ENCODE measurements around the gene DIP2B. TPM values are rescaled to one million over a fixed set of nuclear protein-coding genes. Genes with fewer than 3 reads are reported as not detected.

The DIP2B gene
- total RNA-seq, 1 donor from 2014 or later, result 39.3 TPM

GRCh38 chr12:50686976-50687375 is 182.2 kb downstream of the DIP2B start:
- H3K36me3 ChIP-seq (ENCODE audit: control insufficient read depth, insufficient read depth, low read length), result peaks cover 3% of the 10 kb centered on the region
- H3K27me3 ChIP-seq (ENCODE audit: control insufficient read depth, insufficient read depth, low read length), result no peaks in the 10 kb centered on the region
- H3K4me3 ChIP-seq (ENCODE audit: low read depth, low read length), result no peak overlapping the region
- no peak for TF ChIP-seq CTCF (IDR thresholded peaks at IDR 0.05; ENCODE audit: insufficient read depth, low read length, poor library complexity, severe bottlenecking)
- DNase-seq (ENCODE audit: low read depth), result no peak

GRCh38 chr12:50689437-50689836 is 184.7 kb downstream of the DIP2B start:
- H3K36me3 ChIP-seq (ENCODE audit: control insufficient read depth, insufficient read depth, low read length), result peaks cover 3% of the 10 kb centered on the region

GRCh38 chr12:50690925-50691324 is 186.1 kb downstream of the DIP2B start:
- H3K27me3 ChIP-seq (ENCODE audit: control insufficient read depth, insufficient read depth, low read length), result no peaks in the 10 kb centered on the region
- peaks cover 3% of the 10 kb centered on the region for H3K36me3 ChIP-seq (ENCODE audit: control insufficient read depth, insufficient read depth, low read length)
- H3K4me3 ChIP-seq (ENCODE audit: low read depth, low read length), result no peak overlapping the region
- TF ChIP-seq CTCF (IDR thresholded peaks at IDR 0.05; ENCODE audit: insufficient read depth, low read length, poor library complexity, severe bottlenecking), result no peak
- no peak for DNase-seq (ENCODE audit: low read depth)

More at GRCh38 chr12:50689437-50689836, 184.7 kb downstream of the DIP2B start:
- DNase-seq (ENCODE audit: low read depth), result no peak
- no peaks in the 10 kb centered on the region for H3K27me3 ChIP-seq (ENCODE audit: control insufficient read depth, insufficient read depth, low read length)
- no peak for TF ChIP-seq CTCF (IDR thresholded peaks at IDR 0.05; ENCODE audit: insufficient read depth, low read length, poor library complexity, severe bottlenecking)
- H3K4me3 ChIP-seq (ENCODE audit: low read depth, low read length), result no peak overlapping the region

- no peak for TF ChIP-seq CTCF (IDR thresholded peaks at IDR 0.05; ENCODE audit: insufficient read depth, low read length, poor library complexity, severe bottlenecking)
- H3K36me3 ChIP-seq (ENCODE audit: control insufficient read depth, insufficient read depth, low read length), result no peaks in the 10 kb centered on the region
Measured at GRCh38 chr12:50695961-50696360, 191.2 kb downstream of the DIP2B start.

GRCh38 chr12:50696931-50697330 is 192.1 kb downstream of the DIP2B start:
- no peak for DNase-seq (ENCODE audit: low read depth)
- H3K27me3 ChIP-seq (ENCODE audit: control insufficient read depth, insufficient read depth, low read length), result no peaks in the 10 kb centered on the region
- H3K4me3 ChIP-seq (ENCODE audit: low read depth, low read length), result no peak overlapping the region
- TF ChIP-seq CTCF (IDR thresholded peaks at IDR 0.05; ENCODE audit: insufficient read depth, low read length, poor library complexity, severe bottlenecking), result no peak
- H3K36me3 ChIP-seq (ENCODE audit: control insufficient read depth, insufficient read depth, low read length), result no peaks in the 10 kb centered on the region

More at GRCh38 chr12:50695961-50696360, 191.2 kb downstream of the DIP2B start:
- Histone ChIP-seq H3K4me3 (ENCODE audit: low read depth, low read length) (no peak overlapping the region), H3K27me3 (ENCODE audit: control insufficient read depth, insufficient read depth, low read length) (no peaks in the 10 kb centered on the region)
- no peak for DNase-seq (ENCODE audit: low read depth)

GRCh38 chr12:50699154-50699553 is 194.4 kb downstream of the DIP2B start:
- TF ChIP-seq CTCF (IDR thresholded peaks at IDR 0.05; ENCODE audit: insufficient read depth, low read length, poor library complexity, severe bottlenecking), result no peak
- no peaks in the 10 kb centered on the region for H3K36me3 ChIP-seq (ENCODE audit: control insufficient read depth, insufficient read depth, low read length)

More at GRCh38 chr12:50699154-50699553, 194.4 kb downstream of the DIP2B start:
- Histone ChIP-seq H3K27me3 (ENCODE audit: control insufficient read depth, insufficient read depth, low read length) (no peaks in the 10 kb centered on the region), H3K4me3 (ENCODE audit: low read depth, low read length) (no peak overlapping the region)
- DNase-seq (ENCODE audit: low read depth), result no peak

Data from kidney epithelial cell (primary cell).